GM12878 (cell line): ENCODE data around the gene MYBPC2. TPM values are rescaled to one million over a fixed set of nuclear protein-coding genes. Genes with fewer than 3 reads are reported as not detected.

Source experiments
- ATAC-seq: fragments of 200-7000 bp; cut with Tn5 transposase; 3 replicates; pipeline ENCODE4 v1.9.1; 2020; ENCODE audit warnings: mild to moderate bottlenecking, moderate library complexity
- BruUV-seq: library from RNA; stranded (reverse); fragments of 400-500 nt; replicated peaks from 2 replicates; lab custom pipeline; 2021; lab: Mats Ljungman, UMichigan
- CTCF ChIA-PET: fragments of 300-600 bp; sonication (Branson Sonifier 250); formaldehyde crosslinking; extraction: SDS; loops from one replicate; lab custom pipeline; 2021; ENCODE audit warnings: inconsistent platforms; lab: Yijun Ruan, JAX
- POLR2A ChIA-PET: fragments of 350-600 bp; formaldehyde crosslinking; extraction: SDS; loops from one replicate; lab custom pipeline; 2021; ENCODE audit warnings: inconsistent platforms; lab: Charles Lee
- RAD21 ChIA-PET: fragments of 300-600 bp; sonication (Branson Sonifier 250); formaldehyde crosslinking; loops from one replicate; lab custom pipeline; 2023; ENCODE audit warnings: antibody characterized with exemption; ENCODE audit not compliant: unreplicated experiment; lab: Charles Lee
- SMC1A ChIA-PET: fragments of 300-600 bp; sonication (Branson Sonifier 250); formaldehyde crosslinking; loops from one replicate; lab custom pipeline; 2023; ENCODE audit not compliant: unreplicated experiment, uncharacterized antibody; lab: Charles Lee
- DNase-seq: peaks from one replicate; pipeline ENCODE4 v3.0.0-alpha.2; 2011; ENCODE audit warnings: low read depth, low spot score
- FAIRE-seq: peaks from 3 replicates; lab custom pipeline; 2011; peaks lifted over from hg19 to GRCh38; lab: Jason Lieb, UNC
- H2AFZ ChIP-seq: 2 replicates; pipeline ENCODE4 v1.6.0; 2011; ENCODE audit warnings: low read depth, low read length, control low read depth; ENCODE audit not compliant: control insufficient read depth
- H3K27ac ChIP-seq: 2 replicates; pipeline ENCODE4 v1.5.1; 2011; ENCODE audit warnings: control low read depth; ENCODE audit not compliant: control insufficient read depth, insufficient read depth
- H3K27me3 ChIP-seq, 2 experiments: replicated peaks in 1 of 2; 2 replicates each; pipeline versions ENCODE4 v1.6.0 to v1.6.1; 2011; ENCODE audit warnings: low read length in 1 of 2; ENCODE audit not compliant: control insufficient read depth in 2 of 2, insufficient read depth in 2 of 2
- H3K36me3 ChIP-seq, 2 experiments: 2 replicates each; pipeline ENCODE4 v1.5.1; 2011; ENCODE audit warnings: low read length in 1 of 2; ENCODE audit not compliant: control insufficient read depth in 2 of 2, insufficient read depth in 2 of 2
- H3K4me1 ChIP-seq: 2 replicates; pipeline ENCODE4 v1.6.1; 2011; ENCODE audit warnings: mild to moderate bottlenecking, low read length, moderate library complexity, mixed read lengths; ENCODE audit not compliant: control insufficient read depth, insufficient read depth
- H3K4me2 ChIP-seq: 2 replicates; pipeline ENCODE4 v1.6.0; 2011; ENCODE audit warnings: control low read depth; ENCODE audit not compliant: control insufficient read depth, insufficient read depth
- H3K4me3 ChIP-seq: fragments of 200-600 bp; sonication (generic); 2 replicates; pipeline ENCODE4 v1.5.1; 2016
- H3K79me2 ChIP-seq: 2 replicates; pipeline ENCODE4 v1.6.0; 2011; ENCODE audit warnings: low read length; ENCODE audit not compliant: control insufficient read depth, insufficient read depth
- H3K9ac ChIP-seq: 2 replicates; pipeline ENCODE4 v1.8.0; 2011; ENCODE audit warnings: low read length, control low read depth, mixed read lengths; ENCODE audit not compliant: control insufficient read depth, insufficient read depth
- H3K9me3 ChIP-seq: replicated peaks from 3 replicates; pipeline ENCODE4 v1.5.1; 2011; ENCODE audit warnings: mild to moderate bottlenecking, low read length; ENCODE audit not compliant: control insufficient read depth, insufficient read depth
- H4K20me1 ChIP-seq: 2 replicates; pipeline ENCODE4 v1.6.0; 2011; ENCODE audit not compliant: control insufficient read depth, insufficient read depth
- CREM ChIP-seq: IDR thresholded peaks from 2 replicates; pipeline ENCODE4 v1.6.1; 2014; ENCODE audit warnings: antibody characterized with exemption, low read depth
- ETV6 ChIP-seq, 2 experiments: fragments of 450-650 bp in 1 of 2; IDR thresholded peaks in 1 of 2; conservative IDR thresholded peaks in 1 of 2; 2 replicates each; pipeline ENCODE4 v1.6.1; 2014; ENCODE audit warnings: antibody characterized with exemption in 1 of 2, borderline replicate concordance in 1 of 2, low read depth in 1 of 2, mild to moderate bottlenecking in 1 of 2, moderate library complexity in 1 of 2
- FOS ChIP-seq: IDR thresholded peaks from 3 replicates; pipeline ENCODE4 v1.6.1; 2011; ENCODE audit warnings: borderline replicate concordance; ENCODE audit not compliant: insufficient read length; ENCODE audit errors: extremely low read depth
- GABPA ChIP-seq: IDR thresholded peaks from 2 replicates; pipeline ENCODE4 v1.6.1; 2014; ENCODE audit warnings: antibody characterized with exemption, low read depth, mild to moderate bottlenecking, inconsistent platforms
- JUNB ChIP-seq: IDR thresholded peaks from 2 replicates; pipeline ENCODE4 v1.6.1; 2016; ENCODE audit warnings: antibody characterized with exemption, mild to moderate bottlenecking
- LARP7 ChIP-seq: fragments of 450-650 bp; IDR thresholded peaks from 2 replicates; pipeline ENCODE4 v1.6.1; 2017; ENCODE audit warnings: mild to moderate bottlenecking
- POLR2AphosphoS5 ChIP-seq: IDR thresholded peaks from 2 replicates; pipeline ENCODE4 v1.6.1; 2011; ENCODE audit warnings: mild to moderate bottlenecking, low read length, inconsistent platforms
- RELA ChIP-seq: fragments of 450-650 bp; IDR thresholded peaks from 2 replicates; pipeline ENCODE4 v1.8.0; 2014; ENCODE audit warnings: borderline replicate concordance; ENCODE audit not compliant: partially characterized antibody
- SUZ12 ChIP-seq: fragments of 200-600 bp; sonication (generic); IDR thresholded peaks from one replicate; pipeline ENCODE4 v1.6.1; 2018; ENCODE audit warnings: antibody characterized with exemption, mild to moderate bottlenecking; ENCODE audit not compliant: unreplicated experiment
- ZNF274 ChIP-seq: IDR thresholded peaks from one replicate; pipeline ENCODE4 v1.8.0; 2011; ENCODE audit not compliant: insufficient read length, insufficient read depth
- ZSCAN29 ChIP-seq: fragments of 450-650 bp; IDR thresholded peaks from 2 replicates; pipeline ENCODE4 v1.6.1; 2017; ENCODE audit warnings: mild to moderate bottlenecking, moderate library complexity
- WGBS: methylation state at CpG from one replicate; pipeline ENCODE4 v1.1.6; 2016; ENCODE audit warnings: low lambda C conversion rate; ENCODE audit not compliant: insufficient replicate concordance, insufficient coverage; ENCODE audit errors: missing lambda C conversion rate; 5-methylcytosine and 5-hydroxymethylcytosine counted together
- in situ Hi-C: fragments of 300-500 bp; cut with MboI; formaldehyde crosslinking; loops from 9 replicates; pipeline ENCODE4 v1.14.3; 2018; ENCODE audit warnings: mixed read lengths
- intact Hi-C: fragments of 100-400 bp; cut with micrococcal nuclease; formaldehyde crosslinking; loops from one replicate; pipeline ENCODE4 v1.14.2; 2022; ENCODE audit not compliant: unreplicated experiment
- polyA plus RNA-seq, 11 experiments: library from polyadenylated mRNA; depleted of rRNA in 4 of 11; unstranded in 6 of 11; stranded (reverse) in 5 of 11; fragments of >200 nt; fragmentation: Nextera tagmentation in 4 of 11; fragmentation: Illumina TruSeq in 1 of 11; extraction: Ambion mirVana in 4 of 11; extraction: Trizol in 1 of 11; gene quantifications; 1 replicate in 1 of 11; 2 replicates in 10 of 11; pipeline versions ENCODE4 v1.2.1 to v1.2.3, GENCODE V29; 2011 to 2016; ENCODE audit warnings: inconsistent platforms in 2 of 11, missing spikeins in 2 of 11, low read depth in 1 of 11
- total RNA-seq, 4 experiments: library from RNA; depleted of rRNA in 3 of 4; stranded (reverse); fragments of >200 nt in 3 of 4; fragmentation: Illumina TruSeq in 1 of 4; extraction: Trizol in 1 of 4; gene quantifications; 2 replicates each; pipeline versions ENCODE4 v1.2.1 to v1.2.3, GENCODE V29; 2013 to 2021
- TF ChIP-seq, protein P1 (sequence below): fragments of 150-350 bp; IDR thresholded peaks from 2 replicates; pipeline ENCODE4 v1.6.1; 2014; ENCODE audit warnings: mild to moderate bottlenecking, low read depth, low read length
- TF ChIP-seq, protein P2 (sequence below): fragments of 450-650 bp; IDR thresholded peaks from 2 replicates; pipeline ENCODE4 v1.6.1; 2017; ENCODE audit warnings: mild to moderate bottlenecking, low read depth, inconsistent platforms; ENCODE audit not compliant: poor library complexity, severe bottlenecking

The MYBPC2 gene
- total and polyA plus RNA-seq, 10 of the 15 experiments (the other 5 are each of a cell fraction or from before 2014, with no cell fraction given), result 0.09 to 2.6 (median 0.61) TPM

DNA sequence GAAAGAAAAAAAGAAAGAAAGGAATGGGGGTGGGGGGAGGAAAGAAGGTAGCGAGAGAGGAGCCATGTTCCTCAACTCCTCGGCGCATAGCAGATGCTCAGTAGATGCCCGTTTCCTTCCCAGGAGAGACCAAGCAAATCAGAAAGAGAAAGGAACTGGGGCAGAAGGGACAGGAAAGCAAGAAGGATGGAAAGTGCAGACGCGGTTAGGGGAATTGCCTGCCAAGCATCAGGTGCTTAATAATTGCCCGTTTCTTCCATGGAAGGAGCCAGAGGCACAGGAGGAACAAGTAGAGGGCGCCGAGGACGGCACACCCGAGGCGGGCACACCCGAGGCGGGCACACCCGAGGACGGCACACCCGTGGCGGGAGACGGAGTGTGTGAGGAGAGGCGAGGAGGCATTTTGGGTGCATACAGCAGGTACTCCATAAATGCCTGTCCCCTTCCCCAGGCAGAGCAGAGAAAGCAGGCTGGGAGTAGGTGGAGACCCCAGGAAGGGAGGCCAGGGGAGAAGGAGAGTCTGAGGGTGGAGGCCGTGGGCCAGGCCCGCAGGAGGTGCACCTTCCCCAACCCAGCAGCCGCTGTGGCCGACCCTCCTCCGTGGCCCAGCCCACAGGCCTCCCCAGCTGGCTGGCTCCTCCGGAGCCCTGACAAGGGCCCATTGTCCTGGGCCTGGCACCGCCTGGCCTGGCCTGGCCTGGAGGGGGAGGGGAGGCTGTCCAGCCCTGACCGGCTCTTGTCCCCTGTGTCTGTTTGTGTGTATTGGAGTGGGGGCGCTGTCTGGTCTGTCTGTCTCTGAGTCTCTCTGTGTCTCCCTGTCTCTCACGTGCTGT, 63.7 kb downstream of the MYBPC2 start:
- DNase-seq (no peak), FAIRE-seq (no peak), ATAC-seq (no peak)
- no TSS peak for BruUV-seq
- POLR2A ChIA-PET, result no interaction called here
- H3K27me3 ChIP-seq, result no peaks in the 10 kb centered on the region
- H4K20me1 ChIP-seq, result no peaks in the 10 kb centered on the region
- H3K4me2 ChIP-seq, result no peak overlapping the region
- intact Hi-C loops, result no loop called here
- H3K4me1 ChIP-seq, result no peaks in the 10 kb centered on the region
- no peak overlapping the region for H3K9ac ChIP-seq
- no peaks in the 10 kb centered on the region for H3K79me2 ChIP-seq
- WGBS, result 70% methylated on average over 29 of the region's 30 CpGs
- SMC1A ChIA-PET, result no interaction called here
- in situ Hi-C loops, result no loop called here
- H3K4me3 ChIP-seq, result no peak overlapping the region
- H2AFZ ChIP-seq, result no peak overlapping the region
- CTCF ChIA-PET, result no interaction called here
- RAD21 ChIA-PET, result no interaction called here
- H3K27ac ChIP-seq, result no peak overlapping the region
- TF ChIP-seq LARP7 (no peak), ETV6 (conservative IDR thresholded peaks at IDR 0.05 in 1 of 2, IDR thresholded peaks at IDR 0.05 in 1 of 2; ENCODE audit: borderline replicate concordance in 1 of 2, low read depth in 1 of 2) (no peak), SUZ12 (no peak), POLR2AphosphoS5 (no peak)
- TF ChIP-seq, all 136 proteins: peak for 0
- Histone ChIP-seq H3K9me3 (no peaks in the 10 kb centered on the region), H3K36me3 (no peaks in the 10 kb centered on the region)

DNA sequence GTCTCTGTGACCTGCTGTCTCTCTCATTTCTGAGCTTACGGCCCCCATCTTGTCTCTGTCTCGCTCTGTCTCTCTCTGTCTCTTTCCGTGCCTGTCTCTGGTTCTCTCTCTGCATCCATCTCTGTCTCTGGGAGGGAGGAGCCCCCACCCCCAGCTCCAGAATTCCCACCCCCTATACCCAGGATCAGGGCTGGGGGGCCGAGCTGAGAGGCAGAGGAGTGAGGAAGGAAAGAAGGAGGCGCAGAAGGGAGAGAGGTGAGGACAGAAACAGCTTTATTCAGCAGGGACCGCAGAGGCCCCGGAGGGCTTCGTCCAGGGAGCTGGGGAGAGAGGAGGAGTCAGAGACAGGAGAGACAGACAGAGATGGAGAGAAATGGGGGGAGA, 64.3 kb downstream of the MYBPC2 start:
- intact Hi-C loops, result no loop called here
- H4K20me1 ChIP-seq, result no peaks in the 10 kb centered on the region
- FAIRE-seq (no peak), ATAC-seq (no peak), DNase-seq (no peak)
- no peaks in the 10 kb centered on the region for H3K79me2 ChIP-seq
- TF ChIP-seq ZNF274 (no peak), FOS (no peak), CREM (no peak), JUNB (no peak), GABPA (no peak), ZSCAN29 (no peak), RELA (no peak)
- TF ChIP-seq, protein P1, sequence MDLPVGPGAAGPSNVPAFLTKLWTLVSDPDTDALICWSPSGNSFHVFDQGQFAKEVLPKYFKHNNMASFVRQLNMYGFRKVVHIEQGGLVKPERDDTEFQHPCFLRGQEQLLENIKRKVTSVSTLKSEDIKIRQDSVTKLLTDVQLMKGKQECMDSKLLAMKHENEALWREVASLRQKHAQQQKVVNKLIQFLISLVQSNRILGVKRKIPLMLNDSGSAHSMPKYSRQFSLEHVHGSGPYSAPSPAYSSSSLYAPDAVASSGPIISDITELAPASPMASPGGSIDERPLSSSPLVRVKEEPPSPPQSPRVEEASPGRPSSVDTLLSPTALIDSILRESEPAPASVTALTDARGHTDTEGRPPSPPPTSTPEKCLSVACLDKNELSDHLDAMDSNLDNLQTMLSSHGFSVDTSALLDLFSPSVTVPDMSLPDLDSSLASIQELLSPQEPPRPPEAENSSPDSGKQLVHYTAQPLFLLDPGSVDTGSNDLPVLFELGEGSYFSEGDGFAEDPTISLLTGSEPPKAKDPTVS, result no peak
- TF ChIP-seq, protein P2, sequence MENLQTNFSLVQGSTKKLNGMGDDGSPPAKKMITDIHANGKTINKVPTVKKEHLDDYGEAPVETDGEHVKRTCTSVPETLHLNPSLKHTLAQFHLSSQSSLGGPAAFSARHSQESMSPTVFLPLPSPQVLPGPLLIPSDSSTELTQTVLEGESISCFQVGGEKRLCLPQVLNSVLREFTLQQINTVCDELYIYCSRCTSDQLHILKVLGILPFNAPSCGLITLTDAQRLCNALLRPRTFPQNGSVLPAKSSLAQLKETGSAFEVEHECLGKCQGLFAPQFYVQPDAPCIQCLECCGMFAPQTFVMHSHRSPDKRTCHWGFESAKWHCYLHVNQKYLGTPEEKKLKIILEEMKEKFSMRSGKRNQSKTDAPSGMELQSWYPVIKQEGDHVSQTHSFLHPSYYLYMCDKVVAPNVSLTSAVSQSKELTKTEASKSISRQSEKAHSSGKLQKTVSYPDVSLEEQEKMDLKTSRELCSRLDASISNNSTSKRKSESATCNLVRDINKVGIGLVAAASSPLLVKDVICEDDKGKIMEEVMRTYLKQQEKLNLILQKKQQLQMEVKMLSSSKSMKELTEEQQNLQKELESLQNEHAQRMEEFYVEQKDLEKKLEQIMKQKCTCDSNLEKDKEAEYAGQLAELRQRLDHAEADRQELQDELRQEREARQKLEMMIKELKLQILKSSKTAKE, result no peak
- ChIA-PET SMC1A (no interaction called here), CTCF (no interaction called here), POLR2A (no interaction called here), RAD21 (no interaction called here)
- BruUV-seq, result no TSS peak
- H3K4me2 ChIP-seq, result no peak overlapping the region
- in situ Hi-C loops, result no loop called here
- no peak overlapping the region for H2AFZ ChIP-seq
- no peaks in the 10 kb centered on the region for H3K9me3 ChIP-seq
- 70% methylated on average over 8 of the region's 8 CpGs for WGBS
- H3K27me3 ChIP-seq, result no peaks in the 10 kb centered on the region
- H3K4me1 ChIP-seq, result no peaks in the 10 kb centered on the region
- H3K9ac ChIP-seq, result no peak overlapping the region
- H3K27ac ChIP-seq, result no peak overlapping the region
- H3K4me3 ChIP-seq, result no peak overlapping the region
- no peaks in the 10 kb centered on the region for H3K36me3 ChIP-seq
